HL-60/S4 treated with retinoic acid at 250 ng/mL for 4 days and 3 days (cell line): Measurements from ENCODE around the gene IL4.

Experiments
- in situ Hi-C: fragments of 300-500 bp; cut with MboI; formaldehyde crosslinking; loops from 2 replicates; pipeline ENCODE4 v1.7.0; 2022; ENCODE audit warnings: low sequenced_read_pairs

IL4 gene

DNA sequence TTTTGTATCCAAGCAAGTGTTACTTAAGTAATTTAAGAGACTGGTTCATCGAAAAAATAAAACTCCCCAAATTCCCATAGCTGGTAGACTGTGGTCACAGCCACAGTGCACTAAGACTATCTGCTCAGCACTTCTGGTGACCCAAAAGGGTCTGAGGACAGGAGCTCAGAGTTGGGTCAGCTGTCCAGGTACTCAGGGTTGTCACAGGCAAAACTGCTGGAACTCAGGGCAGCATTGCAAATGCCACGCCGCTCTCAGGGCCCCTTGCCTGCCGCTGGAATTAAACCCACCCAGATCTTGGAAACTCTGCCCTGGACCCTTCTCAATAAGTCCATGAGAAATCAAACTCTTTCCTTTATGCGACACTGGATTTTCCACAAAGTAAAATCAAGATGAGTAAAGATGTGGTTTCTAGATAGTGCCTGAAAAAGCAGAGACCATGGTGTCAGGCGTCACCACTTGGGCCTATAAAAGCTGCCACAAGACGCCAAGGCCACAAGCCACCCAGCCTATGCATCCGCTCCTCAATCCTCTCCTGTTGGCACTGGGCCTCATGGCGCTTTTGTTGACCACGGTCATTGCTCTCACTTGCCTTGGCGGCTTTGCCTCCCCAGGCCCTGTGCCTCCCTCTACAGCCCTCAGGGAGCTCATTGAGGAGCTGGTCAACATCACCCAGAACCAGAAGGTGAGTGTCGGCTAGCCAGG is 16.0 kb upstream of the IL4 start, which contains the start of gene IL13:
Gene IL13 (plus strand): TSS at position 498 of the 705 bp plus-strand sequence. CDS start 14 bp downstream, at position 512.
- in situ Hi-C loops: no loop called here

DNA sequence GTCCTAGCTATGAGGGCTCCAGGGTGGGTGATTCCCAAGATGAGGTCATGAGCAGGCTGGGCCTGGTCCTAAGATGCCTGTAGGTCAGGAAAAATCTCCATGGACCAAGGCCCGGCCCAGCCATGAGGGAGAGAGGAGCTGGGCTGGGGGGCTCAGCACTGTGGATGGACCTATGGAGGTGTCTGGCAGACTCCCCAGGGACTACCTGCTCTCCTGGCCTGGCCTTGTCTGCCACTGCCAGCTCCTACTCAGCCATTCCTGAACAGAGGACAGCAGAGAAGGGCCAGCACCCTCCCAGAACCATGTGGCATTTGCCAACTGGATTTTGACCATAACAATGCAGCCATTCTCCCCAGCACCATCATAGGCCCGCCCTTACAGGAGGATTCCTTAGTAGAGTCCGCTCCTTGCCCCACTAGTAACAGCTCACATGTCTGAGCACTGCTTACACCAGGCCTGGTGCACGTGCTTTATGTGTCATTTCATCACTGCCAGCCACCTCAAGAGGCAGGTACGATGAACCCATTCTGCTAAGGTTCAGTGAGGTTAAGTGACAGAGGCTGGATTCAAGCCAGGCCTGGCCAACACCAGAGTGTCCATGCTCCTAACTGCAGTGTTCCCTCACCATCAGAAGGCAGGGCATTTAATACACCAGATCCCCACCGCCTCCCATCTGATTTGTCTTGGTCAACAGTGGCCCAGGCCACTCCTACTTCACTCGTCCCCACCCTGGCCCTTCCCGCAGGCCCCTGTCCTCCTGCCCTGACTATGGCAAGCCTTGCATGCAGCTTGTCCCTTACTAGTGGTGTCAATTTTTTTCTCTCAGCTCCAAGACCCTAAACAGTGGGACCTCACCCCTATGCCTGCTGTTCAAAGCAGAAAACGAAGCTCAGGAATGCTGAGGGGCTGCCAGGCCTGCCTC is 15.1 kb upstream of the IL4 start:
- in situ Hi-C loops: no loop called here

DNA sequence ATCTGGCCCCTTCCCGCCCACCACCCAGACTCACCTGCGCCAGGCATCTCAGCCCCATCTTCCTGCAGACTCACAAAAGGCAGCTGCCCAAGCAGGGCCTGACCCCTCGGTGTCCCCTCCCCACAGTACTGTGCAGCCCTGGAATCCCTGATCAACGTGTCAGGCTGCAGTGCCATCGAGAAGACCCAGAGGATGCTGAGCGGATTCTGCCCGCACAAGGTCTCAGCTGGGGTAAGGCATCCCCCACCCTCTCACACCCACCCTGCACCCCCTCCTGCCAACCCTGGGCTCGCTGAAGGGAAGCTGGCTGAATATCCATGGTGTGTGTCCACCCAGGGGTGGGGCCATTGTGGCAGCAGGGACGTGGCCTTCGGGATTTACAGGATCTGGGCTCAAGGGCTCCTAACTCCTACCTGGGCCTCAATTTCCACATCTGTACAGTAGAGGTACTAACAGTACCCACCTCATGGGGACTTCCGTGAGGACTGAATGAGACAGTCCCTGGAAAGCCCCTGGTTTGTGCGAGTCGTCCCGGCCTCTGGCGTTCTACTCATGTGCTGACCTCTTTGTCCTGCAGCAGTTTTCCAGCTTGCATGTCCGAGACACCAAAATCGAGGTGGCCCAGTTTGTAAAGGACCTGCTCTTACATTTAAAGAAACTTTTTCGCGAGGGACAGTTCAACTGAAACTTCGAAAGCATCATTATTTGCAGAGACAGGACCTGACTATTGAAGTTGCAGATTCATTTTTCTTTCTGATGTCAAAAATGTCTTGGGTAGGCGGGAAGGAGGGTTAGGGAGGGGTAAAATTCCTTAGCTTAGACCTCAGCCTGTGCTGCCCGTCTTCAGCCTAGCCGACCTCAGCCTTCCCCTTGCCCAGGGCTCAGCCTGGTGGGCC is 13.9 kb upstream of the IL4 start:
- in situ Hi-C loops: no loop called here

GRCh38 chr5:132661231-132662003 is 12.4 kb upstream of the IL4 start:
- in situ Hi-C loops: no loop called here

- in situ Hi-C loops: no loop called here
These were observed 11.8 kb upstream of the IL4 start for GRCh38 chr5:132662004-132662401.

DNA sequence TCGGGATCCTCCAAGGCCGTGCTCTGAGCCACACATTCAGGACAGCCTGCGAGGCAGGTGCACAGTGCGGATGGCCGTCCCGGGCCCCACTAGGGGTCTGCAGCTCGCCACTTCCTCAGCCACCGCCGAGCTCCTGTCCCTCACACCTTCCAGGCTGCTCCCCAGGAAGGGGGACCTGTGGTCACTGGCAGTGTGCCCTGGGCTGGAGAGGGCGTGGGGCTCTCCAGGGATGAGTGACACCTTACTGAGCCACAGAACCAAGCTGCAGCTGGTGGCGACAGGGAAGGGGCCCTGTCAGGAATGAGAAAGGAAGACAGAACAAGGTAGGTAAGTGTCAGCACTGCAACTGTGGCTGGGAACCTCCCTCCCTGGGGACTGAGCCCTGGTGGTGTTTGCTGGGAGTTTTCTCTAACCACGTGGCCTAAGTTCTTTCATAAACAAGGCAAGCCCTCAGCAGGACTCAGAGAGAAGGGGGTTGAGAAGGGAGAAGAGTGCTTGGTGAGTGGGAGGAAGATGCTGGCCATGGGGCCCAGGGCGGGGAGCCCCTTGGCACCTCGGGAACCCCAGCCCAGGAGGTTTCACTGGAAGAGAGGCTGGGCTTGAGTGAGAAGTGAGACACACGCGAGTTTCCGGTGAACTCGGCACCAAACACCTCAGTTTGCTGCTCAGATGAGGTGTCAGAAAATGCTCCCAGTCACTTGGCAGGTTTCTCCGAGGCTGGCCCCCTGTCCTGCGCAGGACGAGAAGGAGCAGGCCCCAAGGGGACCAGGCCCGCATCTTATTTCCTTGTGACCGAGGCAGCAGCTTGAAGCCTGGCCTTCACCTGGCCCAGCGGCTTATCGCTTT is 10.6 kb upstream of the IL4 start:
- in situ Hi-C loops: no loop called here

GRCh38 chr5:132663771-132664695 is 9.8 kb upstream of the IL4 start:
- in situ Hi-C loops: no loop called here

DNA sequence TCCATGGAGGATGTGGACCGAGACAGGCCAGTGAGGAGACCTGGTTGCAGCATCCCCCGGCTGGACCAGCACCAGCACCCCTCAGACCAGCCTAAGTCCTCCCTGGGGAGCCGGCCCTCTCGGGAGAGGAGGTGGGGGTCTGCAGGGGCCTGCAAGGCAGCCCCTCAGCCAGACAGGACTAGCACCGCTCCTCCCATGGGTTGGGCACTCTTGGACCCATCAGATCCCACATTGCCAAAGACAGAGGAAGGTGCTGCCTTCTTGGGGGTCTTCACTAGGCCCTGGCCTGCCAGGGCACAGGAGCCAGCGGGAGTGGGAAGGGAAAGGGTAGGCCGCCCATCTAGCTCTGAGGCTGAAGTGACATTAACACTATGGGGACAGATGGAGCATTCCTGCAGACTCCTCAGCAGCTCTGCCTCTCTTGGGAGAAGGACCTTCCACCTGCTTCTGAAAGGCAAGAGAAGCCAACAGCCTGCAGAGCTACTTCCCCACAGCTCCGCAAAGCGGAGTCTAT is 9.0 kb upstream of the IL4 start:
- in situ Hi-C loops: no loop called here

DNA sequence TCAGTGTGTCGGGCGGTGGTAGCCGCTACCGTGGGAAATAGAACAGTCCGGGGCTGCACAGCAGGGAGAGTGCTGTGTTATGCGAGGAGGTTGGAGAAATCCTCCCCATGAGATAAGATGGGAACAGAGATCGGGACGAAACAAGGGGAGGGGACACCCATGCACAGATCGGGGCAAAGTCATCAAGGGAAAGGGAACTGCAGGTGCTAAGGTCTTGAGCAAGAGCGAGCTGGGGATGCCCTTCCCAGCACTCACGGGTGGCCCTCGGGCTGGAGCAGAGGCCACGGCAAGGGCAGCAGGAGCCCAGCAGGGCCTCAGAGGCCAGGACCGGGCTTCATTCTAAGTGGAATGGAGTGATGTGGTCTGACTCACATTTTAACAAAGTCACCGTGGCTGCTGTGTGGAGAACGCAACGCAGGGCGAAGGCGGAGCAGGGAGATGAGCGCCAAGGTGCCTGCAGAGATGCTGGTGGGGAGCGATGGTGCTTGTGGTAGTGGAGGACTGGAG is 8.2 kb upstream of the IL4 start:
- in situ Hi-C loops: no loop called here

DNA sequence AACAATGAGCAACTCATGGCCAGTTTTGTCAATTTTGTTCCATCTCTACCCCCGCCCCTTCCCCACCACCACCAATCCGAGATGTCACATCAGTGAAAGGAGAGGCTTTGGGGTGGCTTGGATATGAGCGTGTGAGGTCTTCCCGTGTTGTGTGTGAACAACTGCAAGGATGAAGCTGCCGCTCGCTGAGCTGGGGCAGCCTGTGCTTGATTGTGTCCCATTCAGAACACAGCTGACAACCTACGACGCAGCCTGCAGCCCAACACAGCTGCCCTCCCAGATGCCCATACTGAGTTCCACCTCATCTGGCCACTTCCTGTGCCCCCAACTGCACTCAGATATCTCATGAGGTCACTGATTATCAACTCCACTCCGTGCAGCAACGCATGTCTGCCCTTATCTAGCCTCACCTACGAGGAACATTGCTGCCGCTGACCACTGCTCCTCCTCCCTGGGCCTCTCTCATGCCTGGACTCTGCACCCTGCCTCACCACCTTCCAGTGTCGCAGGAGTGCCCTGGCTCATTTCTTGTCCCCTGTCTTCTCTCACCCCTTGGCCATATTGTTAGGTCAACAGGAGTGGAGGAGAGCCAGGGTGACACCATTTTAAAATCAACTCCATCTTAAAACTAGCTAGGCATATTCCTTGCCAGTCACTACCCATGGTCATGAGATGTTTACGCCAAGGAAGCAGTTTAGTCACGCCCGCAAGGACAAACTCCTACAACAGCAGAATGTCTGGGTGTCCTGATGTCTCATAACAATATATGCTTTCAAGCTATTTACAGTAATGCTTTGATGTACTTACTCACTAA is 7.3 kb upstream of the IL4 start:
- in situ Hi-C loops: no loop called here

DNA sequence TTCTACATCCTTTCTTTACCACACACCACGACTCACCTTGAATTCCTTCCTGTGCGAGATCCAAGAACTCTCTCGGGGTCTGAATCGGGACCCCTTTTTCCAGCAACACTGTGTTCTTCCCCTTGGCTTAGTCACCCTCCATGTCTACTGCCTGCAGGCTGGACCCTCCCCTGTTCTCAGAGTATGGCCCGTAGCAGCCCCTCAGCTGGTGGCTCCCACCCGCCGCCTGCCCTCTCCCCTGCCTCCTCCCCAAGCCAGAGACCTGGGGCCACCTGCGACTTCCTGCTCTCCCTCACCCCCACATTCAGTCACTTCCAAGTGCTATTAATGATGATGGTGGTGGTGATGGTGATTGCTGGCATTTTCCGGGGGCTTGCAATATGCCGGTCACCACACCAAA is 6.5 kb upstream of the IL4 start:
- in situ Hi-C loops: no loop called here

- in situ Hi-C loops: no loop called here
These were observed 5.8 kb upstream of the IL4 start for GRCh38 chr5:132667761-132668705.

DNA sequence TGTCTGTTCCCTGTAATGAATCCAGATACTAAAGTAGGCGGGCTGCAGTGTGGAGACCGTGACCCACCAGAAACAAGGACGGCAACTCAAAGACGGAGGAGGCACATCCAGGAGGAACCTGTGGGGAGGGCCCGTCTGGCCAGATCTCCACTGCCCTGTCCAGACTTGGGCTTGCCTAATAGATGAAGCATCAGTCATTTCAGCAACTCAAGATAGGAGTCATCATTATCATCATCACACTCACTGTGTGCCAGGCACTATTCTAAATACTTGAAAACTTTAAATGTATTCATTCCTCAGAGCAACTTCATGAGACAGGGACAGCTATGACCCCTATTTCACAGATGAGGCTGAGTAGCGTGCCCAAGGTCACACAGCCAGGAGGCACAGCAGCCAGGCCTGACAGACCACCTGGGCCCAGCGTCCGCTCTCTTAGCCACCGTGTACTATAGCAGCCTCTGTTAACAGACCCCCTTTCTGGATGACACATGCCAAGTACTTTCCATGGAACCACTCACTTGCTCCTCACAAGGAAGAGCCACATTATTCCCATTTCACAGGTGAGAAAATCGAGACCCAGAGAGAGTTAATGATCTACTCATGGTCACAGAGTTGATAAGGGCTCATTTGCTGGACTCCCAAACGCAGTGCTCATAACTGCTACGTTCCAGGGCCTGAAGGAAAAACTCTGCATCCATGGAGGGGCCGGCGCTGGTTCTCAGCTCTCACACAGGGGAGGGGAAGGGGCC is 4.9 kb upstream of the IL4 start:
- in situ Hi-C loops: no loop called here

GRCh38 chr5:132669455-132669820 is 4.4 kb upstream of the IL4 start:
- in situ Hi-C loops: no loop called here
